ENCODE measurements around the gene NCK1.

GRCh38 chr3:136989781-136990524 lies 127.9 kb downstream of the NCK1 start:
- no peak for TF ChIP-seq CTCF (IDR thresholded peaks at IDR 0.05)
- TF ChIP-seq POLR2A (IDR thresholded peaks at IDR 0.05), result no peak

Measured in lower leg skin (tissue), 3 donors.